Loucy (cell line): ENCODE measurements around the gene ILK.

Source experiments
- H2AFZ ChIP-seq: fragments of 200-600 bp; sonication (generic); 2 replicates; pipeline ENCODE4 v1.6.0; 2016; ENCODE audit warnings: antibody characterized with exemption, mild to moderate bottlenecking, low read length, moderate library complexity
- H3F3A ChIP-seq: fragments of 200-600 bp; 2 replicates; pipeline ENCODE4 v1.6.0; 2016; ENCODE audit warnings: antibody characterized with exemption, low read depth, mild to moderate bottlenecking
- H3K27me3 ChIP-seq: fragments of 200-600 bp; sonication (generic); 2 replicates; pipeline ENCODE4 v1.6.1; 2014; ENCODE audit warnings: low read length, mild to moderate bottlenecking; ENCODE audit not compliant: insufficient read depth, poor library complexity, severe bottlenecking
- H3K36me3 ChIP-seq: fragments of 200-600 bp; sonication (generic); 2 replicates; pipeline ENCODE4 v1.6.1; 2016; ENCODE audit warnings: low read length; ENCODE audit not compliant: insufficient read depth
- H3K4me1 ChIP-seq: fragments of 200-600 bp; sonication (generic); 2 replicates; pipeline ENCODE4 v1.5.1; 2014; ENCODE audit warnings: low read length, mild to moderate bottlenecking; ENCODE audit not compliant: insufficient read depth, poor library complexity, severe bottlenecking
- H3K4me2 ChIP-seq: fragments of 200-600 bp; sonication (generic); 2 replicates; pipeline ENCODE4 v1.6.0; 2014; ENCODE audit warnings: antibody characterized with exemption, low read length, low read depth, mild to moderate bottlenecking; ENCODE audit not compliant: poor library complexity, severe bottlenecking
- H3K4me3 ChIP-seq: fragments of 200-600 bp; sonication (generic); 2 replicates; pipeline ENCODE4 v1.5.1; 2014; ENCODE audit warnings: low read length, mild to moderate bottlenecking, mixed read lengths; ENCODE audit not compliant: poor library complexity, severe bottlenecking
- H3K79me2 ChIP-seq: fragments of 200-600 bp; sonication (generic); 2 replicates; pipeline ENCODE4 v1.6.1; 2014; ENCODE audit warnings: low read length; ENCODE audit not compliant: insufficient read depth
- H3K9ac ChIP-seq: fragments of 200-600 bp; sonication (generic); 2 replicates; pipeline ENCODE4 v1.6.0; 2014; ENCODE audit warnings: mild to moderate bottlenecking, low read depth, low read length, moderate library complexity; ENCODE audit not compliant: poor library complexity, severe bottlenecking
- H3K9me2 ChIP-seq: fragments of 200-600 bp; sonication (generic); replicated peaks from 2 replicates; pipeline ENCODE4 v1.6.1; 2016; ENCODE audit warnings: low read depth, low read length, mixed read lengths
- H3K9me3 ChIP-seq: fragments of 200-600 bp; sonication (generic); 2 replicates; pipeline ENCODE4 v1.6.1; 2014; ENCODE audit warnings: mild to moderate bottlenecking, antibody characterized with exemption, low read length, low read depth; ENCODE audit not compliant: insufficient read depth
- H4K20me1 ChIP-seq: fragments of 200-600 bp; sonication (generic); 2 replicates; pipeline ENCODE4 v1.6.0; 2014; ENCODE audit warnings: antibody characterized with exemption, low read length, mild to moderate bottlenecking; ENCODE audit not compliant: insufficient read depth, poor library complexity, severe bottlenecking
- CTCF ChIP-seq: fragments of 200-600 bp; sonication (generic); conservative IDR thresholded peaks from 2 replicates; pipeline ENCODE4 v1.5.1; 2014; ENCODE audit warnings: mild to moderate bottlenecking, antibody characterized with exemption, low read length
- EZH2phosphoT487 ChIP-seq: fragments of 200-600 bp; IDR thresholded peaks from 2 replicates; pipeline ENCODE4 v1.6.1; 2018; ENCODE audit warnings: antibody characterized with exemption, mild to moderate bottlenecking, moderate library complexity, borderline replicate concordance

The ILK gene

GRCh38 chr11:6638429-6638828 lies 34.9 kb downstream of the ILK start:
- H3K9ac ChIP-seq, result no peak overlapping the region
- H3K4me3 ChIP-seq, result no peak overlapping the region
- no peaks in the 10 kb centered on the region for H4K20me1 ChIP-seq
- no peaks in the 10 kb centered on the region for H3K79me2 ChIP-seq
- H3F3A ChIP-seq, result no peaks in the 10 kb centered on the region
- TF ChIP-seq EZH2phosphoT487 (no peak), CTCF (peak; percentile 22; the same call in 1 of the 2 replicates)
- no peak overlapping the region for H3K4me2 ChIP-seq
- no peaks in the 10 kb centered on the region for H3K9me2 ChIP-seq
- no peaks in the 10 kb centered on the region for H3K27me3 ChIP-seq
- no peaks in the 10 kb centered on the region for H3K9me3 ChIP-seq
- no peak overlapping the region for H2AFZ ChIP-seq
- peaks cover 16% of the 10 kb centered on the region for H3K4me1 ChIP-seq
- H3K36me3 ChIP-seq, result no peaks in the 10 kb centered on the region

GRCh38 chr11:6640036-6640984 lies 36.7 kb downstream of the ILK start:
- Histone ChIP-seq H3K27me3 (no peaks in the 10 kb centered on the region), H3F3A (no peaks in the 10 kb centered on the region), H4K20me1 (no peaks in the 10 kb centered on the region), H3K9ac (no peak overlapping the region), H3K79me2 (no peaks in the 10 kb centered on the region), H3K4me1 (peaks cover 13% of the 10 kb centered on the region), H3K36me3 (no peaks in the 10 kb centered on the region), H3K9me2 (no peaks in the 10 kb centered on the region), H2AFZ (no peak overlapping the region), H3K9me3 (no peaks in the 10 kb centered on the region), H3K4me2 (no peak overlapping the region), H3K4me3 (no peak overlapping the region)
- TF ChIP-seq EZH2phosphoT487 (no peak), CTCF (no peak)

- Histone ChIP-seq H4K20me1 (no peaks in the 10 kb centered on the region), H3K9me3 (no peaks in the 10 kb centered on the region), H3K27me3 (no peaks in the 10 kb centered on the region), H3K4me1 (peaks cover 15% of the 10 kb centered on the region), H3K4me3 (no peak overlapping the region), H2AFZ (no peak overlapping the region), H3K36me3 (no peaks in the 10 kb centered on the region), H3K9ac (no peak overlapping the region), H3F3A (no peaks in the 10 kb centered on the region), H3K4me2 (no peak overlapping the region), H3K9me2 (no peaks in the 10 kb centered on the region), H3K79me2 (no peaks in the 10 kb centered on the region)
- no peak for TF ChIP-seq EZH2phosphoT487
- TF ChIP-seq CTCF, result no peak
Measured at GRCh38 chr11:6640985-6641701, 37.6 kb downstream of the ILK start.
